ENCODE results near the gene RALA.
"Not testable (repeated sequence)": the region's sequence is repeated elsewhere in the genome, so short reads cannot be mapped to it uniquely, and the experiment has no call there.

The RALA gene

GRCh38 chr7:39749717-39750116 lies 126.3 kb downstream of the RALA start:
- CTCF ChIA-PET: interaction anchor here (9.9 to 19.1 kb wide), 2 partner anchors 16 to 171 kb away, joined by 78 to 464 read pairs; no protein-coding TSS in a partner anchor
- POLR2A ChIA-PET: no interaction called here
- no peak for DNase-seq (ENCODE audit: extremely low spot score)

DNA sequence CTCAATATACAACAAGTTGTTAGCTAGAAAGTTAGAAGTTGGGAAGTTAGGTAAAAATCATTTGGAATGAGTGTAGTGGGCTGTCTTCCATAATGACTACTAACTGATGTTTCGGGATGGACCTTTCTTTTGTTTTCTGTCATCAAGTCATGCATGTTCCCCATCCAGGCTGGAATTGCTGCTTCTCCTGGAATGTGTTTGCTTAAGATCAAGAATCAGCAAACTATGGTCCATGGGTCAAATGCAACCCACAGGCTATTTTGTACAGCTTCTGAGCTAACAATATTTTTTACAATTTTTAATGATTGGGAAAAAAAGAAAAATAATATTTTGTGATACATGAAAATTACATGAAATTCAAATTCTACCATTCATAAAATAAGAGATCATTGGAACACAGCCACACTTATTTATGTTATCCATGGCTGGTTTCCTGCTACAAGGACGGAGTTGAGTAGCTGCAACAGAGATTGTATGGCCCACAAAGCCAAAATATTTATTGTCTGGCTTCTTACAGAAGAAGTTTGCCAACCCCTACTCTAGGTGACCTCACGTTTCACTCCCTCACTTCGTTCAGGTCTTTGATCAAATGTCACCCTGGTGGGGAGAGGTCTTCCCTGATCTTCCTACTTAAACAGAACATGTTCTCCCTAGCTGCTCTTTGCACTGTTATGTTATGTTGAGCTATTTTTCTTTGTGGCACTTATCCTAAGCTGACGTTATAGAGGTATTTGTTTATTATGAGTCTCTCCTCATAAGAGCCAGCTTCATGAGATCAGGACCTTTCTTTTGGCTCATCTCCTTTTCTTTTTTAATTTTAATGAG lies 127.1 kb downstream of the RALA start:
- ChIA-PET POLR2A (interaction anchor here (0.5 kb wide), 1 partner anchor 141 kb away, joined by 3 read pairs; no protein-coding TSS in a partner anchor), CTCF (interaction anchor here (0.7 to 19.1 kb wide), 4 partner anchors 15 to 172 kb away, joined by 3 to 464 read pairs (median 4); no protein-coding TSS in a partner anchor)
- TF ChIP-seq CTCF (IDR thresholded peaks at IDR 0.05; ENCODE audit: control extremely low read depth, extremely low read depth, low read depth, missing control alignments): no peak
- no peak for DNase-seq (ENCODE audit: extremely low spot score)

More at GRCh38 chr7:39749717-39750116, 126.3 kb downstream of the RALA start:
- no peak for TF ChIP-seq CTCF (IDR thresholded peaks at IDR 0.05; ENCODE audit: control extremely low read depth, extremely low read depth, low read depth, missing control alignments)

- DNase-seq (ENCODE audit: extremely low spot score): not testable (repeated sequence)
These were observed 129.9 kb downstream of the RALA start for GRCh38 chr7:39753237-39753636.

GRCh38 chr7:39753823-39754325 lies 130.5 kb downstream of the RALA start:
- ChIA-PET CTCF (interaction anchor here (19.1 kb wide), 1 partner anchor 175 kb away, joined by 464 read pairs; no protein-coding TSS in a partner anchor), POLR2A (no interaction called here)
- no peak for TF ChIP-seq CTCF (IDR thresholded peaks at IDR 0.05; ENCODE audit: control extremely low read depth, extremely low read depth, low read depth, missing control alignments)
- no peak for DNase-seq (ENCODE audit: extremely low spot score)

More at GRCh38 chr7:39753237-39753636, 129.9 kb downstream of the RALA start:
- POLR2A ChIA-PET: not testable (repeated sequence)
- CTCF ChIA-PET: interaction anchor here (2.2 to 19.1 kb wide), 2 partner anchors 11 to 175 kb away, joined by 8 to 464 read pairs; no protein-coding TSS in a partner anchor

- ChIA-PET POLR2A (no interaction called here), CTCF (interaction anchor here (0.8 to 19.1 kb wide), 2 partner anchors 12 to 176 kb away, joined by 3 to 464 read pairs; no protein-coding TSS in a partner anchor)
- no peak for DNase-seq (ENCODE audit: extremely low spot score)
- no peak for TF ChIP-seq CTCF (IDR thresholded peaks at IDR 0.05; ENCODE audit: control extremely low read depth, extremely low read depth, low read depth, missing control alignments)
These were observed 131.2 kb downstream of the RALA start for GRCh38 chr7:39754326-39755120.

DNA sequence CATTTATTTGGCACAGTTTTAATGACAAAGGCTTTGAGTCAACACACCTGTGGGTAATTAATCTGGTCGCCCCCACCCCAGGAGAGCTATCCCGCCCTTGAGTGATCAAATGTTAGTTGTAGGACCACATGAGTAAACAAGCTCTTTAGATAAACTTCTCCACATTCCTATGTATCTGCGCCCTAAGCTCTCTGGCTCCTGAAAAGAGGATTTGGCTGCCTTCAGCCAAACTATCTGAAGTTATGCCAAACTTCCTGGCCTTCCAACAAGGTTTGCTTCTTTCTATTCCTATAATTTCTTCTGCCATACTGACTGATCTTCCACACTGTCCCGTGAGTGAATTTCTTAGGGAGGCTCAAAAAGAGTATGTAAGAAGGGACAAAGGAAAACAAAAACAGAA lies 134.2 kb downstream of the RALA start:
- POLR2A ChIA-PET: no interaction called here
- TF ChIP-seq CTCF (IDR thresholded peaks at IDR 0.05; ENCODE audit: control extremely low read depth, extremely low read depth, low read depth, missing control alignments): no peak
- CTCF ChIA-PET: interaction anchor here (1.6 to 2.0 kb wide), 3 partner anchors 11 to 180 kb away, joined by 4 to 11 read pairs (median 9); no protein-coding TSS in a partner anchor
- no peak for DNase-seq (ENCODE audit: extremely low spot score)
